IMR-90 (cell line): ENCODE results near the gene ENO2. TPM values are rescaled to one million over a fixed set of nuclear protein-coding genes. Genes with fewer than 3 reads are reported as not detected.

Experiments
- ATAC-seq: fragments of 200-7000 bp; cut with Tn5 transposase; 2 replicates; pipeline ENCODE4 v1.9.1; 2020; ENCODE audit warnings: low read depth, mild to moderate bottlenecking, moderate library complexity
- BruUV-seq: library from RNA; stranded (reverse); fragments of 400-500 nt; replicated peaks from 2 replicates; lab custom pipeline; 2021; lab: Mats Ljungman, UMichigan
- CTCF ChIA-PET: fragments of 300-600 bp; formaldehyde crosslinking; extraction: SDS; loops from one replicate; lab custom pipeline; 2021; ENCODE audit warnings: antibody characterized with exemption; lab: Yijun Ruan, JAX
- POLR2A ChIA-PET: fragments of 300-600 bp; sonication (Branson Sonifier 250); formaldehyde crosslinking; loops from one replicate; lab custom pipeline; 2022; ENCODE audit warnings: antibody characterized with exemption; ENCODE audit not compliant: unreplicated experiment; lab: Charles Lee
- DNase-seq: peaks from one replicate; pipeline ENCODE4 v3.0.0; 2013
- H2AFZ ChIP-seq: replicated peaks from 2 replicates; pipeline ENCODE3; 2013; ENCODE audit warnings: low read length, mild to moderate bottlenecking; ENCODE audit not compliant: poor library complexity
- H2AK5ac ChIP-seq: 2 replicates; pipeline ENCODE4 v1.6.1; 2013; ENCODE audit warnings: low read depth, low read length, inconsistent platforms
- H2AK9ac ChIP-seq: replicated peaks from 2 replicates; pipeline ENCODE3; 2013; ENCODE audit warnings: mild to moderate bottlenecking, low read depth, low read length, moderate library complexity; ENCODE audit not compliant: poor library complexity
- H2BK120ac ChIP-seq: 2 replicates; pipeline ENCODE4 v1.6.1; 2013; ENCODE audit warnings: low read depth, low read length, inconsistent platforms
- H2BK15ac ChIP-seq: 3 replicates; pipeline ENCODE4 v1.6.1; 2013; ENCODE audit warnings: low read depth, low read length, inconsistent platforms
- H2BK20ac ChIP-seq: 2 replicates; pipeline ENCODE4 v1.6.1; 2013; ENCODE audit warnings: low read depth, mild to moderate bottlenecking, inconsistent platforms, low read length, moderate library complexity
- H2BK5ac ChIP-seq: 2 replicates; pipeline ENCODE4 v1.6.1; 2013; ENCODE audit warnings: mild to moderate bottlenecking, low read depth, low read length, inconsistent platforms; ENCODE audit not compliant: poor library complexity, severe bottlenecking
- H3K14ac ChIP-seq: replicated peaks from 2 replicates; pipeline ENCODE4 v1.6.1; 2013; ENCODE audit warnings: low read depth, low read length, inconsistent platforms
- H3K18ac ChIP-seq: 2 replicates; pipeline ENCODE4 v1.6.1; 2013; ENCODE audit warnings: low read depth, low read length, control low read depth
- H3K23ac ChIP-seq: 2 replicates; pipeline ENCODE4 v1.6.1; 2013; ENCODE audit warnings: low read depth, low read length, inconsistent platforms
- H3K27ac ChIP-seq: 2 replicates; pipeline ENCODE4 v1.5.1; 2013; ENCODE audit warnings: mild to moderate bottlenecking, control low read depth, low read length; ENCODE audit not compliant: insufficient read depth
- H3K27me3 ChIP-seq: 2 replicates; pipeline ENCODE4 v1.6.1; 2013; ENCODE audit warnings: low read length; ENCODE audit not compliant: control insufficient read depth, insufficient read depth
- H3K36me3 ChIP-seq: 2 replicates; pipeline ENCODE4 v1.6.1; 2013; ENCODE audit warnings: low read length, mixed read lengths; ENCODE audit not compliant: control insufficient read depth, insufficient read depth
- H3K4ac ChIP-seq: 2 replicates; pipeline ENCODE4 v1.6.1; 2013; ENCODE audit warnings: low read depth, low read length, inconsistent platforms
- H3K4me1 ChIP-seq: 2 replicates; pipeline ENCODE4 v1.6.1; 2013; ENCODE audit warnings: low read length, mixed read lengths; ENCODE audit not compliant: control insufficient read depth, insufficient read depth
- H3K4me2 ChIP-seq: 2 replicates; pipeline ENCODE4 v1.6.1; 2013; ENCODE audit warnings: low read depth, mild to moderate bottlenecking, control low read depth, low read length, moderate library complexity
- H3K4me3 ChIP-seq: 2 replicates; pipeline ENCODE4 v1.5.1; 2013; ENCODE audit warnings: low read depth, mild to moderate bottlenecking, control low read depth, low read length, moderate library complexity; ENCODE audit not compliant: insufficient read depth
- H3K56ac ChIP-seq: 2 replicates; pipeline ENCODE4 v1.6.1; 2013; ENCODE audit warnings: low read length, inconsistent platforms; ENCODE audit not compliant: insufficient read depth; ENCODE audit errors: extremely low read depth
- H3K79me1 ChIP-seq, 2 experiments: 2 replicates each; pipeline ENCODE4 v1.6.1; 2013; ENCODE audit warnings: low read length in 2 of 2, inconsistent platforms in 1 of 2, low read depth in 1 of 2
- H3K9ac ChIP-seq: 2 replicates; pipeline ENCODE4 v1.6.1; 2013; ENCODE audit warnings: low read depth, low read length, control low read depth
- H3K9me1 ChIP-seq: 2 replicates; pipeline ENCODE4 v1.6.1; 2013; ENCODE audit warnings: low read length, inconsistent platforms; ENCODE audit not compliant: insufficient read depth
- H3K9me3 ChIP-seq: 2 replicates; pipeline ENCODE4 v1.6.1; 2013; ENCODE audit warnings: low read length; ENCODE audit not compliant: control insufficient read depth, insufficient read depth
- H4K20me1 ChIP-seq: 2 replicates; pipeline ENCODE4 v1.6.1; 2013; ENCODE audit warnings: low read length, inconsistent platforms; ENCODE audit not compliant: insufficient read depth
- H4K5ac ChIP-seq: 2 replicates; pipeline ENCODE4 v1.6.1; 2013; ENCODE audit warnings: mild to moderate bottlenecking, low read depth, low read length, control low read depth
- H4K8ac ChIP-seq, 2 experiments: 2 replicates each; pipeline ENCODE4 v1.6.1; 2013; ENCODE audit warnings: low read depth in 2 of 2, low read length in 2 of 2, control low read depth in 1 of 2, inconsistent platforms in 1 of 2
- H4K91ac ChIP-seq: 2 replicates; pipeline ENCODE4 v1.6.1; 2013; ENCODE audit warnings: low read depth, low read length, inconsistent platforms; ENCODE audit not compliant: insufficient read depth
- CHD1 ChIP-seq: IDR thresholded peaks from 2 replicates; pipeline ENCODE4 v1.6.1; 2012; ENCODE audit warnings: low read depth, low read length, improper control_type of control experiment
- FOS ChIP-seq: fragments of 150-350 bp; IDR thresholded peaks from 2 replicates; pipeline ENCODE4 v1.6.1; 2016; ENCODE audit warnings: low read depth, low read length
- POLR2A ChIP-seq: IDR thresholded peaks from 2 replicates; pipeline ENCODE4 v1.6.1; 2012; ENCODE audit warnings: mild to moderate bottlenecking, low read depth, low read length
- RAD21 ChIP-seq: IDR thresholded peaks from 2 replicates; pipeline ENCODE4 v1.6.1; 2012; ENCODE audit warnings: low read length, improper control_type of control experiment
- WGBS, 2 experiments: methylation state at CpG; one replicate each; pipeline versions ENCODE4 v1.1.5 to v1.1.7; 2013; ENCODE audit warnings: missing lambda C conversion rate in 2 of 2; ENCODE audit not compliant: insufficient read length in 1 of 2; ENCODE audit errors: extremely low coverage in 2 of 2; 5-methylcytosine and 5-hydroxymethylcytosine counted together
- dilution Hi-C: fragments of 300-500 bp; cut with HindIII; formaldehyde crosslinking; loops from one replicate; pipeline ENCODE4 v1.14.3; 2018; ENCODE audit warnings: low sequenced_read_pairs; ENCODE audit not compliant: unreplicated experiment
- in situ Hi-C: fragments of 300-500 bp; cut with MboI; formaldehyde crosslinking; loops from 3 replicates; pipeline ENCODE4 v1.14.3; 2019; ENCODE audit warnings: low sequenced_read_pairs, inconsistent platforms, mixed read lengths
- intact Hi-C: fragments of 100-400 bp; cut with micrococcal nuclease; formaldehyde crosslinking; loops from 2 replicates; pipeline ENCODE4 v1.10.0; 2022
- polyA plus RNA-seq, 3 experiments: library from polyadenylated mRNA; depleted of rRNA; stranded (reverse); fragments of >200 nt; gene quantifications; 2 replicates each; pipeline ENCODE4 v1.2.3, GENCODE V29; 2012; ENCODE audit warnings: low replicate concordance in 1 of 3
- total RNA-seq: library from RNA; depleted of rRNA; stranded (reverse); fragments of >200 nt; gene quantifications from 2 replicates; pipeline ENCODE4 v1.2.3, GENCODE V29; 2012
- TF ChIP-seq, protein P1 (sequence below): fragments of 150-350 bp; IDR thresholded peaks from 2 replicates; pipeline ENCODE4 v1.6.1; 2017; ENCODE audit warnings: mild to moderate bottlenecking, antibody characterized with exemption, low read length, low read depth

The ENO2 gene
- total and polyA plus RNA-seq, 2 of the 4 experiments (the other 2 are of a cell fraction) = 28.3 to 92.8 TPM

DNA sequence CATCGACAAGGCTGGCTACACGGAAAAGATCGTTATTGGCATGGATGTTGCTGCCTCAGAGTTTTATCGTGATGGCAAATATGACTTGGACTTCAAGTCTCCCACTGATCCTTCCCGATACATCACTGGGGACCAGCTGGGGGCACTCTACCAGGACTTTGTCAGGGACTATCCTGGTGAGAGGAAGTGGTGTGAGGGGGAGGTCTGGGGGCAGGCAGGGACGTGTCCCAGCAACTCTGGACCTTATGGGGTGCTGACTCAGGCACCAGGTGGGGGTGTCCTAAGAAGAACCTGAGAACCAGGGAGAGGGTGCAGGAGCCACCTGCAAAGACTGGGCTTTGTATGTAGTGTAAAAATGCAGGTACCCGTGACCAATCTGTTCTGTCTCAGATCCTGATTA, 5.2 kb downstream of the ENO2 start:
- WGBS, 2 experiments = 82% methylated on average over 4 of the region's 7 CpGs; no CpG with 5 or more reads in 1 of the 2 experiments
- H3K27ac ChIP-seq = no peak overlapping the region
- peaks cover 20% of the 10 kb centered on the region for H3K4me1 ChIP-seq
- peaks cover 53% of the 10 kb centered on the region for H3K36me3 ChIP-seq
- BruUV-seq = no TSS peak
- H4K91ac ChIP-seq = no peak overlapping the region
- POLR2A ChIA-PET = no interaction called here
- no peak for ATAC-seq
- no peak overlapping the region for H4K8ac ChIP-seq
- no peaks in the 10 kb centered on the region for H3K9me3 ChIP-seq
- peaks cover 8% of the 10 kb centered on the region; the same call in 1 of the 2 replicates for H3K9me1 ChIP-seq
- dilution Hi-C loops (no loop called here), intact Hi-C loops (no loop called here), in situ Hi-C loops (no loop called here)
- H3K79me1 ChIP-seq = peaks cover 36 to 38% of the 10 kb centered on the region in 2 experiments
- H3K9ac ChIP-seq = no peak overlapping the region
- CTCF ChIA-PET = no interaction called here
- H2BK15ac ChIP-seq = no peak overlapping the region
- H3K27me3 ChIP-seq = no peaks in the 10 kb centered on the region
- H4K5ac ChIP-seq = no peak overlapping the region
- no peak overlapping the region for H3K4ac ChIP-seq
- no peak overlapping the region for H2BK20ac ChIP-seq
- 0 out of 2 replicates have a peak, but pooled peaks cover 6% of the 10 kb centered on the region for H4K20me1 ChIP-seq
- no peak overlapping the region for H3K4me2 ChIP-seq
- TF ChIP-seq POLR2A (no peak), FOS (no peak), RAD21 (no peak), CHD1 (no peak)
- TF ChIP-seq, protein P1, sequence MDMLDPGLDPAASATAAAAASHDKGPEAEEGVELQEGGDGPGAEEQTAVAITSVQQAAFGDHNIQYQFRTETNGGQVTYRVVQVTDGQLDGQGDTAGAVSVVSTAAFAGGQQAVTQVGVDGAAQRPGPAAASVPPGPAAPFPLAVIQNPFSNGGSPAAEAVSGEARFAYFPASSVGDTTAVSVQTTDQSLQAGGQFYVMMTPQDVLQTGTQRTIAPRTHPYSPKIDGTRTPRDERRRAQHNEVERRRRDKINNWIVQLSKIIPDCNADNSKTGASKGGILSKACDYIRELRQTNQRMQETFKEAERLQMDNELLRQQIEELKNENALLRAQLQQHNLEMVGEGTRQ = no peak
- H3K14ac ChIP-seq = no peak overlapping the region
- no peak for DNase-seq
- no peak overlapping the region; the same call in 1 of the 2 replicates for H3K23ac ChIP-seq
- no peak overlapping the region for H2AFZ ChIP-seq
- no peak overlapping the region for H3K4me3 ChIP-seq
- H2AK9ac ChIP-seq = no peak overlapping the region
- no peak overlapping the region for H3K18ac ChIP-seq
- H2AK5ac ChIP-seq = no peak overlapping the region
- H2BK5ac ChIP-seq = no peak overlapping the region
- no peak overlapping the region for H2BK120ac ChIP-seq
- no peak overlapping the region for H3K56ac ChIP-seq
